Activated CD8-positive, alpha-beta memory T cell treated with anti-CD3 and anti-CD28 coated beads, Interleukin-2, amount 50 U/mL, for 48 hours (primary cell): ENCODE results near the gene RCAN1.
A peak's percentile ranks its signal among the peaks of the same experiment; 100 is the strongest.
"Not testable (repeated sequence)": the region's sequence is repeated elsewhere in the genome, so short reads cannot be mapped to it uniquely, and the experiment has no call there.

Experiments
- DNase-seq: peaks from one replicate; pipeline ENCODE4 v3.0.0-alpha.2; 2020

RCAN1 gene

DNA sequence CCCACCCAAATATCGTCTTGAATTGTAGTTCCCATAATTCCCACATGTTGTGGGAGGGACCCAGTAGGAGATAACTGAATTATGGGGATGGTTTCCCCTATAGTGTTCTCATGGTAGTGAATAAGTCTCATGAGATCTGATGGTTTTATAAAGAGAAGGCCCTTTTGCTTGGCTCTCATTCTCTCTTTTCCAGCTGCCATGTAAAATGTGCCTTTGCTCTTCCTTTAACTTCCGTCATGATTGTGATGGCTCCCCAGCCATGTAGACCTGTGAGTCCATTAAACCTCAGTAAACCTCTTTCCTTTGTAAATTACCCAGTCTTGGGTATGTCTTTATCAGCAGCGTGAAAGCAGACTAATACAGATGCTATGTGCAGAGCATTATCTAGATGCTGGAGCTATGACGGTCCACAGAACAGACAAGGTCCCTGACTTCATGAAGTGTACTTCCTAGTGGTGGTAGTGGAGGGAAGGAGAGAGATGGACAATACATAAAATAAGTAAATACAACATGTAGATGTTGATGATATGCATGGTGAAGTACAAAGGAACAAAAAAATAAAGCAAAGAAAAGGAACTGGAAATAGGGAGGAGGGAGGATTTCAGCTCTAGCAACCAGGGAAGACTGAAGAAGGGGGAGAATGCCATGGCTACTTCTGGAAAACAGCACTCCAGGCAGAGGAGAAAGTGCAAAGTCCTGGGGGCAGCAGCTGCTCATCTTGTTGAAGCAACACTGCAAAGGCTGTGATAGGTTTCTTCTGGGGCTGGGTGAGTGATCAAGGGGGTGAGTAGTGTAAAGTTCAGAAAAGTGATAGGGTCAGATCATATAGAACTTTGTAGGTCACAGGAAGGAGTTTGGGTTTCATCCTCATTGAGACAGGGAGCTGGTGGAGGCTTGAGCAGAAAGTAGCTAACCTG, 6.8 kb upstream of the RCAN1 start:
- no peak for DNase-seq

- no peak for DNase-seq
Measured at GRCh38 chr21:34619841-34620665, 5.1 kb upstream of the RCAN1 start.

DNA sequence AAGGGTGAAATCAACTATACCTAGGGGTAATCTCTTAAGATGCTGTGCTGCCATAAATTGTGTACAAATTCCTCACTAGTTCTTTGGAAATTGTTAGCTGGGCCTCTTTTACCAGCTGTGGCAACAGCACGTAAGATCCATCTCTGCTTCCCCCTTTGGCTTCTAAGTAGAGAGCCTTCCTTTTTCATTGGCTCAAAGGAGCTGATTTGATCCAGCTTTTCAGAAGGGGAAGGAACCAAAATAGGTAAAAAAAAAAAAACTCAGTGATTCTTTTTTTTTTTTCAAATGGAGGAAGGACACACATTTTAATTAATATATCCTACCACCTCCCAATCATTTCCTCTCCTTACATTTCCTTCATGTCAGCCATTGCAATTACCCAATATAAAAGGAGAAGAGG, 4.0 kb upstream of the RCAN1 start:
- DNase-seq = no peak

DNA sequence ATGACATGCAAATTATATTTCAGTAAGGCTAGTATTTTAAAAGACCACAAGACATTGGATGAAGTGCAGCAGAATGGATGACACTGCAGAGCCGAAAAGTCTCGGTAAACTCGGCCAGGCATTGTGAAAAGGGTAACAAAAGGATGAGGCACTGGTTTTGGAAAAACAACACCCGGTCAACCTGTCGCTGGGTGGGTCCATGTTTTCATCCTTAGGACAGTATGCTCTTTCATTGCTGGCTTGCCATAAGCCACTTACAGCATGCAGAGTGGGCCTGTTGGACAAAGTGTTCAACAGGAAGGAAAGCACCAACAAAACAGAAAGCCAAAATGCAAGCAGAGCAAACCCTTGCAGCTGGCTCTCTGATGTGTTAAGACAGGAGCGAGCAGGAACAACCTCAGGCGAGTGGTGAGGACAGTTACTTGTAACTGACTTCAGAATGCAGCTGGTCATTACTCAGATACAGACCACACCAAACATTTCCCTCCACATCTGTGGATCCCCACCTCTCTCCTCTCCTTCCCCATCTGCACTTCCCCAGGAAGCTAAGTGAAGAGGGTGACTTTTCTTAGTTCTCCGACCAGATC, 2.9 kb upstream of the RCAN1 start:
- no peak for DNase-seq

DNA sequence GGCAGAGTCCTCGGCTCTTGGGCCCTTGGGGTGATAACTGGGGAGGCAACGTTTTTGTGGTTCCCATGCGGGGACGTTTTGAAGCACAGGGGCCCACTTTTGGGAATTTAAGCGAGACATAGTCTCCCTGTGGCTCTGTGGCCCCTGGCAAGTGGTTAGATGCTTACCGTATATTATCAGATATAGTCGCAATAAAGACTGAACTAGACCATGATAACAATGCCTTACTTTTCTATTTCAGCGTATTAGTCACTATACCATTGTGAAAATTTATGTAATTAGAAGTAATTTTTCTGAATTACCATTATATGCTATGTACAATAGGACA, 538 bp upstream of the RCAN1 start:
- DNase-seq = no peak

GRCh38 chr21:34613679-34614627, 960 bp downstream of the RCAN1 start:
- no peak for DNase-seq

DNA sequence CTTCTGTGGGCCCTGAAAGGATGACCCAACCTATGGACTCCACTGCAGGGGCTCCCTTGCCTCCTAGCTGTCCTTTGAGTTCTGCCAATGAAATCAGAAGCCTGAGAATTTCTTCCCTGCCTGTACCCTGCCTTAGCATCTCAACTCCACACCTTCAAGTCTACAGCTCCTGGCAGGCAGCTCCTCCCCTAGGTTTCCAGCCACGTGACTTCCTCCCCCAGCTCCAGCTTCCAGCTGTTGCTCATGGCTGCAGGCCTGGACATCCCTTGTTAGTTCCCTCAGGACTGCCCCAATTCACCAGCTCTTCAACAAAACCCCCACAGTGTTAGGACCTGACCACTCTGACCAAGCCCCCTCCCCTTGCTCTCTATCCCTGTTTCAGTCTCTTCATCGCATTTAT, 2.4 kb downstream of the RCAN1 start:
- DNase-seq = no peak

DNA sequence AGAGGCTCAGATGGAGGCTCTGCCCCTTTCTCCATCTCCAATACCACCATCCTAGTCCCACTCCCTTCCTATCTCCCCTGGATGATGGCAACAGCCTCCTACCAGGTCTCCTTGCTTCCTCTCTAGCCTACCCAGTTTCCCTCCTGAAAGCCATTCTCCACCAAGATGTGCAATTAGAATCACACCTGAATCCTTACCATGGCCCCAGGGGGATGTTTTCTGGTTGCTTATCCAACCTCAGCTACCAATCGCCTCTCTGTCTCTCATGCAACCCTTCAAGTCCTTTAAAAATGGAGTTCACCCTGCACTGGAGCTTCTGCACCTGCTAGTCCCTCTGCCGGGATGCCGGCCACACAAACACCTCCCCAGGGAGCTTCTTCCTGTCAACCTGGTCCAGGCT, 2.9 kb downstream of the RCAN1 start:
- no peak for DNase-seq

GRCh38 chr21:34611528-34611927, 3.4 kb downstream of the RCAN1 start:
- DNase-seq = no peak

DNA sequence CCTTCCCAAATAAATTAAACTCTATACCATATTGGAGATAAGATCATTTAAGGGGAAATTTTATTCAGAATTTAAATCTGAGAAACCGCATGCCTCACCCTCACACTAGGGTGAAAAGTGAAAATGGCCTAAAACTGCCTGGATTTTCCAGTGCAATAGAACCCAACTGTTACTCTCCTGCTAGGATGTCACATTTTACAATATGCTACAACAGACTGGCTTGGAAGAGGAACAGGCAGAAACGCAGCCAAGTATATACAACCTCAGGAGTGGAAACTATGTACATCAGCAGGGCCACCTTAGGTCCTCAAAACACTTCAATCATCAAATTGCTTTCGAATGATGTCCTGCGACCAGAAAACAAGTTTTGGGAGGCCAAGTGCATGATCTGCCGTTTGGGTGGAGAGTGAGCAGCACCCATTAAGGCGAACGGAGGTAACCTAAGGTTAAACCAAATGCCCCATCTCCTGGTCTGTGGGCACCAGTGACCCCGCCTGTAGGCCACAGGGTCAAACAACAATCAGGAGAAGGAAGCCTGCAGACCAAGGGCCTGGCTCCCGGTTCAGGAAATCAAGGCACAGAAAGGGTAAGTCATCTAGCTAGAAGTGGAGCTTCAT, 4.9 kb downstream of the RCAN1 start:
- no peak for DNase-seq

DNA sequence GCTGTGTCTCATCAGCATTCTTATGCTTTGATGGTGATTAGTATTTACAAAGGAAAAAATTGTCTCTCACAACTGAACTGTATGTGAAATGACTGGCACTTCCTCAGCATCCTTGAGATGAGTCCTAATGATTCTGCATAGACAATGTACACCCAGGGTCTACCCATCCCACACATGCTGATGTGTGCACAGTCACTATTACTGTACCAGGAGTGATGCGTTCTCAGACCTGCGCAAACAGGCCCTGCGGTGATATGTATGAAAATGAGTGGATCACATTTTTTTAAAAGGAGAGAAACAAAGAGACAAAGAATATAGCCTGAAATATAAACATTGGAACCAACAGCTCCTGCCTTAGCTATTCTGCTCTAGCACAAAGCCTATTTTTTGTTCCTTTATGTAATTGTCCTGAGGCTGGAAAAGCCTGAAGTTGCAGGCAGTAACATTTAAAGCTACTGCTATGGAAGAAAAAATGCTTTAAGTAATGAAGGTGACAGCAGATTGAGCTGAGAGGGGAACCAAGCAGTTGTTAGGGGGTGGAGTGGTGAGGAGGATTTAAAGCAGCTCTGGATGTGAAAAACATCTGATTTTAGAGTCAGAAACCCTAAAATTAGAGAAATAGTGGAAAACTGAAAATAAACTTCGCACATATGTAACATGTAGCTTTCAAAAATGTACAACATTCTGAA, 5.5 kb downstream of the RCAN1 start:
- DNase-seq = no peak

DNA sequence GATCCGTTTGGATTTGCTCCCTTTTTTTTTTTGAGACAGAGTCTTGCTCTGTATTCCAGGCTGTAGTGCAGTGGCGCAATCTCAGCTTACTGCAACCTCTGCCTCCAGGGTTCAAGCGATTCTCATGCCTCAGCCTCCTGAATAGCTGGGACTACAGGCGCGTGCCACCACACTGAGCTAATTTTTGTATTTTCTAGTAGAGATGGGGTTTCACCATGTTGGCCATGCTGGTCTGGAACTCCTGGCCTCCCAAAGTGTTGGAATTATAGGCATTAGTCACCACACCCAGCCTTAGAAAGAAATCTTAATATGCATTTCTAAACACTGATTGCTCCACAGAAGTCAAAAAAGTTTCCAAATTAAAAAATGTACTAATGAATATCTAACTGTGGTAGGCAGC, 7.5 kb downstream of the RCAN1 start:
- DNase-seq = not testable (repeated sequence)

GRCh38 chr21:34606621-34607020, 8.3 kb downstream of the RCAN1 start:
- DNase-seq = no peak

DNA sequence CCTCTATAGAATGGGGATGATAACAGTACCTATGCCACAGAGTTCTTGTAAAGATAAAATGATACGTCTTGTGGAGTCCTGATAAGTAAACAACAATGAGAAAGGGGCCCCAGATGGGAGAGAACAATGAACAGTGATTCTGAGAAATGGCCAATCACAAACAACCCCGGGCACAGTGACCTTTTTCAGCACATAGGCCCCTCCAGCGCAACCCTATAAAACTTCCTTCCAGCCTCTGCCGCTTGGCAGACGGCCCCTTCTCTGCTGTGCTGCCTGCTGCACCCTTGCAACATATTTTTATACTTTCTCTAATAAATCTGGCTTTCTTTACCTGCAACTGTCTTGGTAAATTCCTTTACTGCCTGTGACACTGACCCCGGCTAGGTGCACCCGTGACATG, 8.9 kb downstream of the RCAN1 start:
- no peak for DNase-seq

DNA sequence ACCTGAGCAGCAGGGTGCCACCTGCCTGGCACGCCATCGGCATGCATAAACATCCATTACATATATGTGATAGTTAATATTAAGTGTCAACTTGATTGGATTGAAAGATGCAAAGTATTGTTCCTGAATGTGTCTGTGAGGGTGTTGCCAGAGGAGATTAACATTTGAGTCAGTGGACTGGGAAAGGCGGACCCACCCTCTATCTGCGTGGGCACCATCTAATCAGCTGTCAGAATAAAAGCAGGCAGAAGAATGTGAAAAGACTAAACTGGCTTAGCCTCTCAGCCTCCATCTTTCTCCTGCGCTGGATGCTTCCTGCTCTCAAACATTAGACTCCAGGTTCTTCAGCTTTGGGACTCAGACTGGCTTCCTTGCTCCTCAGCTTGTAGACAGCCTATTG, 10.0 kb downstream of the RCAN1 start:
- DNase-seq = not testable (repeated sequence)

DNA sequence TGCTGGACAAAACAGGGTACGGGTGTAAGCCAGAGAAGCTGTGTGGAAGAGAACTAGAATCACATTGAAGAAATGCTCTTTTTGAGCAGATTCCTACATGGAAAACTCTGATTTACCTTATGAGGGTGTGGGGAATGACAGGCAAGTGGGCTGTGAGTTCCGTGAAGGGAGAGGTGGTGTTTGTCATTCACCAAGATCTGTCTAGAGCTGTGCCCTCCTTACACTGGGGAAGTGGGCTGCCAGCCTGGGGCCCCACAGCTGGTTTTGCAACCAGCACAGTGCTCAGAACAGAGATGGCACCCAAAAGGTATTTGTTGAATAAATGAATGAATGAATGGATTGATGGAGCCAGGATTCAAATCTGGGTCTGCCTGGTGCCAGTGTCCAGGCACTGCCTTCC, 10.4 kb downstream of the RCAN1 start:
- DNase-seq = no peak

DNA sequence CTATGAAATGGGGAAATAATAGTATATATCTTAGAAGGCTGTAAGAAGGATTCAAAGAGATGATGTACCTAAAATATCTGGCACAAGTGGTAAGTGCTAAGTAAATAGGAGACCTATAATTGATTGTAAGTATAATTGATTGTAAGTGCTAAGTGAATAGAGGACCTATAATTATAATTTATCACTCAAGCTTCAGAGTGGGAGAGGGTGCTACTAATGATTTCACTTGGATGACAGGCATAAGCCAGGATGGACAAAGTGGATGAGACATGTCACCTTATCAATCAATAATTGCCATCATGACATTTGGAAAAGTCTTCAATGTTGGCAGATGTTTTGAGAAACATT, 11.2 kb downstream of the RCAN1 start:
- DNase-seq = no peak

DNA sequence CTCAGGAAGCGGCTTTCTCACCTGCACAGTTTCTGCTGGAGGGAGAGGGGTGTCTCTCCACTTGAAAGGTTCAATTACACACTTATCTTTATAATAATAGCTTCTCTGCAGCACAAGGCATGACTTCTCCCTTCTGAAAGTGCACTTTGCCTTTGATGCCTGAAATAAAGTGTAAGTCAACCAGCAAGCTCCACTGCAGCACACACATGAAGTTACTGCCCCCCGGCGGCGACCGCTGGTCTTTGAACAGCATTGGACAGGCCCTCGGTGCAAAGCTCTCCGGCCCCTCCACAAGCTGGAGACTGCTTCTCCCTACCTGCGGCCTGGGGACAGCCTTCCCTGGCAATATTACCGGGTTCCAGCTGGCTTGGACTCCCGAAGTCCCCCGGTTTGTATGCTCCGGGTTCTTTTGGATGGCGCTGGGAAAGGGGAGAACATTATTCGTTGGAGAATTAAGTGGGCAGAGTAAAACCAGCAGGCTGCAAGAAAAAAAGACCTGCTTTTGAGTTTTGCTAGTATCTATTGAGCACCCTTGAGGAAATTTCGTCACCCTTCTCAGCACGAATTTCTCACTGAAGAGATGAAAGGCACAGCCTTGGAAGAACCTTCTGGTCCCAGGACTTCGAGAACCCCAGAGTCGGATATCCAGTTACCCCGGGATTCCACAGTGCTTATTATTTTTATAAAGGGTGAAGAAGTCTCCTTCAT, 11.8 kb downstream of the RCAN1 start:
- peak; percentile 83 for DNase-seq

- no peak for DNase-seq
Measured at GRCh38 chr21:34602061-34602460, 12.9 kb downstream of the RCAN1 start.

DNA sequence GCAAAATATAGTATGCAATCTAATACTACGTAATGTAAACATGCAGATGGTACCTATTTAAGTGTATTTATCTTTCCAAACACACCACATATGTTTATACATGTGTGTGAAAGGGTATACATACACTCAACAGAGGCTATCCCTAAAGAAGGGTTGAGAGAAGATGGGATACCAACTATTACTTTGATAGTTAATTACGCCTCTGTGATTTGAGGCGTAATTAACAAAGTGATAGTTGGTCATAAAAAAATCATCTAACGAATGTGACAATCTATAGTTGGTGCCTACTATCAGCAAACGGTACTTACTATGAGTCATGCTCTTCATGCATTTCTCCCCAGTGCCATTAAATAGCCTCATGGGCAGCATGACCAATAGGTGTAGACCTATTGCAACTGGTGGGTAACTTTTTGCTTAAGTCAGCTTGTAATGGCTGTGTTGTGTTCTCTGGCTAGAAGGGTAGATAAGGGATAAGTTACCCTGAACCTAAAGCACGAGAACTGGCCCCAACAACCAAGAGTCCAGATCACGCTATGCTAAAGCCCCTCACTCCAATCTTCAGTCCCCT, 15.3 kb downstream of the RCAN1 start:
- no peak for DNase-seq

GRCh38 chr21:34598931-34599400, 15.9 kb downstream of the RCAN1 start:
- no peak for DNase-seq
